Left ventricle myocardium inferior (tissue), 1 donor: ENCODE data around the gene HSH2D. TPM values are rescaled to one million over a fixed set of nuclear protein-coding genes. Genes with fewer than 3 reads are reported as not detected.
A peak's percentile ranks its signal among the peaks of the same experiment; 100 is the strongest.
"Not testable (repeated sequence)": the region's sequence is repeated elsewhere in the genome, so short reads cannot be mapped to it uniquely, and the experiment has no call there.

ENCODE experiments used
- DNase-seq: peaks from one replicate; pipeline ENCODE4 v3.0.0-alpha.2; 2020
- H3K27ac ChIP-seq: fragments of 200-600 bp; replicated peaks from 2 replicates; pipeline ENCODE4 v1.8.0; 2021
- H3K27me3 ChIP-seq: fragments of 200-600 bp; 2 replicates; pipeline ENCODE4 v1.8.0; 2021; ENCODE audit warnings: low read depth
- H3K36me3 ChIP-seq: fragments of 200-600 bp; 2 replicates; pipeline ENCODE4 v1.8.0; 2021
- H3K4me1 ChIP-seq: fragments of 200-600 bp; 2 replicates; pipeline ENCODE4 v1.8.0; 2021
- H3K4me3 ChIP-seq: fragments of 200-600 bp; 2 replicates; pipeline ENCODE4 v1.8.0; 2021; ENCODE audit warnings: mild to moderate bottlenecking, moderate library complexity
- H3K9me3 ChIP-seq: fragments of 200-600 bp; replicated peaks from 2 replicates; pipeline ENCODE4 v1.8.0; 2021
- CTCF ChIP-seq: fragments of 200-600 bp; IDR thresholded peaks from 2 replicates; pipeline ENCODE4 v1.8.0; 2021; ENCODE audit warnings: antibody characterized with exemption, mild to moderate bottlenecking, borderline replicate concordance
- intact Hi-C: fragments of 100-400 bp; cut with micrococcal nuclease; formaldehyde crosslinking; loops from one replicate; pipeline ENCODE4 v1.11.0; 2022
- total RNA-seq: library from RNA; stranded (reverse); fragmentation: NEBNext Ultra II Directional; extraction: Animal tissue kit (Norgen Biotek cat#: 25700); gene quantifications from one replicate; pipeline ENCODE4 v1.2.1, GENCODE V29; 2021
- donor health status: DM: no; HTN: yes; CAD: no; lungs with severe emphysema.

Gene HSH2D
- total RNA-seq, 1 donor from 2014 or later, result 0.16 TPM

- H3K4me1 ChIP-seq, result no peaks in the 10 kb centered on the region
- no peaks in the 10 kb centered on the region for H3K9me3 ChIP-seq
- no peak for TF ChIP-seq CTCF
- H3K36me3 ChIP-seq, result peaks cover 99% of the 10 kb centered on the region
- no peaks in the 10 kb centered on the region for H3K27me3 ChIP-seq
- intact Hi-C loops, result no loop called here
- H3K27ac ChIP-seq, result no peak overlapping the region
- DNase-seq, result no peak
- no peak overlapping the region for H3K4me3 ChIP-seq
These were observed 44.7 kb upstream of the HSH2D start for GRCh38 chr19:16098821-16099220.

GRCh38 chr19:16099314-16099965 lies 44.0 kb upstream of the HSH2D start:
- H3K27ac ChIP-seq, intact Hi-C loops: not testable (repeated sequence)
- H3K36me3 ChIP-seq, result peaks cover 93% of the 10 kb centered on the region

GRCh38 chr19:16100524-16100923 lies 43.0 kb upstream of the HSH2D start:
- H3K9me3 ChIP-seq, result no peaks in the 10 kb centered on the region
- intact Hi-C loops, result no loop called here
- H3K36me3 ChIP-seq, result peaks cover 83% of the 10 kb centered on the region

More at GRCh38 chr19:16099314-16099965, 44.0 kb upstream of the HSH2D start:
- not testable (repeated sequence) for H3K4me3 ChIP-seq, H3K27me3 ChIP-seq, DNase-seq, H3K4me1 ChIP-seq, H3K9me3 ChIP-seq

GRCh38 chr19:16104722-16105121 lies 38.8 kb upstream of the HSH2D start:
- intact Hi-C loops, result no loop called here
- Histone ChIP-seq H3K4me3 (no peak overlapping the region), H3K27me3 (no peaks in the 10 kb centered on the region), H3K36me3 (peaks cover 41% of the 10 kb centered on the region), H3K9me3 (no peaks in the 10 kb centered on the region), H3K4me1 (no peaks in the 10 kb centered on the region), H3K27ac (no peak overlapping the region)
- DNase-seq, result no peak
- TF ChIP-seq CTCF, result no peak

More at GRCh38 chr19:16100524-16100923, 43.0 kb upstream of the HSH2D start:
- H3K4me3 ChIP-seq, result no peak overlapping the region
- no peak for DNase-seq
- H3K27me3 ChIP-seq, result no peaks in the 10 kb centered on the region
- no peaks in the 10 kb centered on the region for H3K4me1 ChIP-seq
- H3K27ac ChIP-seq, result no peak overlapping the region
- no peak for TF ChIP-seq CTCF

GRCh38 chr19:16106121-16106520 lies 37.4 kb upstream of the HSH2D start:
- H3K36me3 ChIP-seq, result peaks cover 27% of the 10 kb centered on the region
- no peaks in the 10 kb centered on the region for H3K27me3 ChIP-seq
- intact Hi-C loops, result no loop called here
- no peak for TF ChIP-seq CTCF
- H3K4me1 ChIP-seq, result peaks cover 6% of the 10 kb centered on the region
- no peak overlapping the region for H3K27ac ChIP-seq
- no peak overlapping the region for H3K4me3 ChIP-seq
- no peak for DNase-seq
- H3K9me3 ChIP-seq, result no peaks in the 10 kb centered on the region

GRCh38 chr19:16111160-16111908 lies 32.2 kb upstream of the HSH2D start, which contains the start of gene RAB8A:
RAB8A (plus strand) TSS chr19:16111889; CDS start chr19:16111902, 13 bp downstream.
- Histone ChIP-seq H3K9me3 (no peaks in the 10 kb centered on the region), H3K36me3 (no peaks in the 10 kb centered on the region), H3K4me3 (peak within 1 kb of the TSS; percentile 79), H3K27ac (peak within 1 kb of the TSS; percentile 90), H3K27me3 (no peaks in the 10 kb centered on the region), H3K4me1 (peaks cover 51% of the 10 kb centered on the region)
- peak; percentile 99 for DNase-seq
- peak; percentile 99 for TF ChIP-seq CTCF
- intact Hi-C loops, result no loop called here
